ENCODE results near the gene OR6S1.
A peak's percentile ranks its signal among the peaks of the same experiment; 100 is the strongest.
"Not testable (repeated sequence)": the region's sequence is repeated elsewhere in the genome, so short reads cannot be mapped to it uniquely, and the experiment has no call there.

OR6S1 gene

GRCh38 chr14:20667957-20668356, 26.5 kb upstream of the OR6S1 start:
- no peak for DNase-seq

GRCh38 chr14:20666400-20666961, 25.0 kb upstream of the OR6S1 start:
- not testable (repeated sequence) for DNase-seq

GRCh38 chr14:20662968-20663732, 21.7 kb upstream of the OR6S1 start:
- DNase-seq, result peak; percentile 64

DNA sequence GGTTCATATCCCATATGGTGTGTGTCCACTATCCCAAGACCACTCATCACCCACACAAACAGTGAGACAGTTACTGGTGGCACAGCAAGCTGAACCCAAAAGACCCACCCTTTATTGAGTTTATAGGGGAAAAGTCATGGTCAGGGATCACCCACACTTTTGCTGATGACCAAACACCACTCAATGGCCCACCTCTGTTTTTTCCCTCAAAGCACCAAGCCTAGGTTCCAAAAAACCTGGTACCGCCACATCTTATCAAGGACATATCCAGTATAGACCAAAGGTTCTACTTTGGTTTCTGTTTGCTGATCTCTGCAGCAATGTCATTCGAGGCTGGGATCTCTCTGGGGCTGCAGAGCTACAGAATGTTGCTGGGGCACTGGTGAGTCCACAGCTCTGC, 19.7 kb upstream of the OR6S1 start:
- no peak for DNase-seq

DNA sequence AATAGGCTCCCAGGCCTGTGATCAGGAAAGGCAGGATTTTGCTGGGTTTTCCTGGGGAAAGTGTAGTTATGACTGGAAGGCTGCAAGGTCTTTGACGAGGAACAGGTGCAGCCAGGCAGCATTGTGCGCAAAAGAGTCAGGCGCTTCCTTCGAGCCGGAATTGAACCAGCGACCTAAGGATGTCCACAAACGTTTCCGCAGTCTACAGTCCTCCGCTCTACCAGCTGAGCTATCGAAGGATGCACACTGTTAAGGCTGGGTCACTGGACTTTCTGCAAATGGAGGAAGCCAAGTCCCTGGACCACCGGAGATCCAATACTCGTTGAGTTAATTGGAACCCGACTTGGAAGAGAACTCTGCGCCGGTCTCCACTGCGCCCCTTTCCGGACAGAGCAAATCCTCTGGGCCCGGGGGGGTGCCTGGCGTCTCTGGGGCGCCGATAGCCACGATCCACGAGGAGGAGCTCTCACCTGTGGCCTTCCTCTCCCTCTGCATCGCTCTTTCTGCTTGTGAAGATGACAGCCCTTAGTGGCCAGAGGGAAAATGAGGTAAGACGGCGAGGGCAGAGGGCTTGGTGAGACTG, 18.4 kb upstream of the OR6S1 start:
- no peak for DNase-seq

- DNase-seq, result no peak
Observed at GRCh38 chr14:20659336-20659735, 17.8 kb upstream of the OR6S1 start.

DNA sequence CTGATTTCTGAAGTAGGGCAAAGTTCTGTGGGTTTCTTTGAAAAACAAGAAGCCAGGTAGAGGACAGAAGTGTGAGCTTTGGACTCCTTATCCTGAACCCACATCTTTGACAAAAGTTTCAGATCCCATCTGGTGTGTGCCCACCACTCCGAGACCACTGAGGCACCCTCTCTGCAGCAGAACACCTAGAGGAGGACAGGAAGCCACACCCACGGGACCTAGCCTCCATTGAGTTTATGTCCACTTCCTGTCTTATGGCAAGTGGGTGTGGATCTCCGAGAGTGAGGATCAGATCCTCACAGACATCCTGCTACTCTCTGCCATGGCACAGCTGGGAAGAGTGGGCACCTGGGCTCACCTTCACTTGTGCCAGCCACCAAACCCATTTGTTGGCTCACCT, 16.8 kb upstream of the OR6S1 start:
- DNase-seq, result no peak

GRCh38 chr14:20657216-20658211, 16.0 kb upstream of the OR6S1 start:
- DNase-seq, result no peak

- no peak for DNase-seq
Observed at GRCh38 chr14:20656274-20656673, 14.8 kb upstream of the OR6S1 start.

- DNase-seq, result no peak
Observed at GRCh38 chr14:20655851-20656250, 14.4 kb upstream of the OR6S1 start.

DNA sequence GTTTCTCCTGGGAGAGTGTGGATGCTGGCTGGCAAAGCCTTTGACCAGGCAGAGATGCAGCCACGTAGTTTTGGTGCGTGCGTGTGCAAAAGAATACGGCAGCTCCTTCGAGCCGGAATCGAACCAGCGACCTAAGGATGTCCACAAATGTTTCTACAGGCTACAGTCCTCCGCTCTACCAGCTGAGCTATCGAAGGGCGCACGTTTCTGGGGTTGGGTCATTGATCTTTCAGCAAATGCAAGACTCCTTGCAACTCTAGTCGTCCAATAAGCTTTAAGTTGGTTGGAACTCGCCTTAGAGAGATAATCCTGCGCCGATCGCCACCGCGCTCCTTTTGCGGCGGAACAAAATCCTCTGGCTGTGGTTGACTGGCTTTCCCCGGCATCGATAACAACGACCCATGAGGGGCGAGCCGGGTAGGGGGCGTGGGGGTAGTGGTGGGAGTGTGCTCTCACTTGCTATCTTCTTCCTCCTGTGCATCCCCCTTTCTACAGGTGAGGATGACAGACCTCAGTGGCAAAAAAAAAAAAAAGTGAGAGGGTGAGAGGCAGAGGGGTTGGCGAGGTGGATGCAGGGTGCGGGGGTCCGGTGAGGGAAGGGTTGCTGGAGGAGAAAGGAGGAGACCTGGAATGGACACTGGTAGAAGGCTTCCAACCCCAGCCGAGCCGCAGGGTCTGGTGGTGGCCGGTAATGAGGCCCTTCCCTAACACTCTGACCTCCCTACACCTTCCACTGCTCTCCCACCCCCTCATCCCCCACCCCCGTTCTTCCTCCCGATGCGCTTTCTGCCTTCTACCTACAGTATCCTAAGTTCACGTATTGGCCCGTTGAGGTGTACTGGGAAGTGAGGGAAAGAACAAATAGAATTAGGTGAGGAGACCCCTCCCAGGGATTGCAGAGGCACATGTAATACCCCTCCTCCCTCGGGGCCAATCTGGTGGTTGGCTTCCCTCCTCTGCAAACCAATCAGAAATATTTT, 11.8 kb upstream of the OR6S1 start:
- no peak for DNase-seq

DNA sequence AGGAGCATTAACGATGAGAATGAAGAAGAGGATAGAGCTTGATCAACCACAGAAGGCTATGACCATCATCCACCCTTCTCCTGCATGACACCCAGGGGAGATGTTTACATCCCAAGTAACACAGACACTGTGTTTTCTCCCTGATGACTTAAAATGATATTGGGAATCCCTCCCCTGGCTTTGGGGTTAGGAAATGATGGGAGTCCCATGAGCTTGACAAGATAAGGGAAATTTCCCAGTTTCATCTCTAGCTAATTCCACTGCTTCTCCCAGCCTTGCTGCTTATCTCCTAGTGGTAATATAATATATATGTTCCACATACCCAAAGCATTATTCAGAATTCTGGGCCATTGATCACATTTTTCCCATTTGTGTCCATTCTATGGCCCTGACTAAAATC, 4.0 kb upstream of the OR6S1 start:
- no peak for DNase-seq

- no peak for DNase-seq
Observed at GRCh38 chr14:20644520-20644919, 3.0 kb upstream of the OR6S1 start.

GRCh38 chr14:20642755-20643154, 1.3 kb upstream of the OR6S1 start:
- DNase-seq, result not testable (repeated sequence)

DNA sequence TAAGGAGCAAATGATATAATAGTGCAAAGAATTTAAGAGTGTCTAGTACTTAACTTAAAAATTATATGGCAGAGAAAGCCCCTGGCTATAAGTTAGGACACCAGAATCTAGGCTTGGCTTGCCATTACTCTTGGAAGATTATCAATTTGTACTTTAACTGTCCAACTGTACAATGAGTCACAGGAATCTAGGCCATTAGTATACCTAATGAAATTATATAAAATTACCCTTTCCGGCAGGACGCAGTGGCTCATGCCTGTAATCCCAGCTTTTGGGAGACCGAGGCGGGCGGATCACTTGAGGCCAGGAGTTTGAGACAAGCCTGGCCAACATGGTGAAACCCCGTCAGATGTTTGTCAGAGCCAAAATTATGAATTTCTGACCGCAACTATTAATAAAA, 691 bp upstream of the OR6S1 start:
- DNase-seq, result no peak

DNA sequence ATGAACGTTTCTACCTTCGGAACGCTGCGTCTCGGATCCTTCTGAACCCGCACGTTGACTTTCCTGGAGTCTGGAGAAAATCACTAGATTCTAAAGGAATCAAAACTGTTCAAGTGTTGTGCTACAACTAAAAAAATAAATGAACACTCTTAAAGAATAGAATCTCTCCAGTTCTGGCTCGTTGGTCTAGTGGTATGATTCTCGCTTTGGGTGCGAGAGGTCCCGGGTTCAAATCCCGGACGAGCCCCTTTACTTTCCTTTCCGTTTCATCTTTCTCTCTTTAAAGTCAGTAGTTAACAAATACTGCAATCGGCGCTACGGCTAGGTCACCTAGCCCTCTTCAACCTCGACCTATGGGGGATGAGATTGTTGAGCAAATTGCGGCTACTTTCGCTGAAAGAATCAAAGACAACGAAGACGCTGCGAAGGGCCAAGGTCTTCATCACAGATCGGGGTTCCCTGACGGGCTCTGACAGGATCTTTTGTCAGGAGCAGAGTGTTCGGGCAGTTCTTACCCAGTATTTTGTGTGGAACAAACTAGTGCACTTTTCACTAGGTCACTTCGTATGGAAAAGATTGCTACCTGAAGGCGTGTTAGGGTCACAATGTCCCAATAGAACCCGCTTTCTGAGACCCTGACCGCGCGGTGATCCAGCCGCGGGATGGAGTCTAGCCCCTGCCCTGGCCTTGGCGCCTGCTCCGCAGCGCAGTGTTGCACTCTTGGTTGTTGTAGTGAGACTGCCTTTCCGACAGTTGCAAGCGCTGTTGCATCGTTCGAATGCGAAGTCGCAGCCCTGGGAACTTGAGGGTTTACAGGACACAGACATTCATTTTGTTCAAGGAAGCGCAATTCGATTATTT, 8.4 kb downstream of the OR6S1 start:
- peak; percentile 51 for DNase-seq

DNA sequence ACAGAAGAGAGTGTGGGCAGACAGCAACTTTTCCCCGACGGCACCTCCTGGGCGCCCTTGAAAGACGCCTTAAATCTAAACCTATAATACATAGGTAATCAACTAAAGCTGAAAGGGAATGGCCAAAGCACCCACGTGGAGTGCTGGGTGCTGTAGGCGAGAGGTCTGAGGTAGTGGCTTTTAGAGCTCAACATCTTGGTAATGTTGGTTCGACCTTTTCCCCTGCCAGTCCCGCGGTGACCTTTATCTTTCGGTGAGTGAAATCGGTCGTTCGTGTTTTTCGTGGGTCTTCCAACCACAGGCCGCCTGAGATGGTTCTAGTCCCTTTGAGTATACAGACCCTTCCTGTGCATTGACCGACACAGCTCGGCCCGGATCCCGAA, 9.1 kb downstream of the OR6S1 start:
- no peak for DNase-seq

- DNase-seq, result no peak
Observed at GRCh38 chr14:20631880-20632389, 9.6 kb downstream of the OR6S1 start.

DNA sequence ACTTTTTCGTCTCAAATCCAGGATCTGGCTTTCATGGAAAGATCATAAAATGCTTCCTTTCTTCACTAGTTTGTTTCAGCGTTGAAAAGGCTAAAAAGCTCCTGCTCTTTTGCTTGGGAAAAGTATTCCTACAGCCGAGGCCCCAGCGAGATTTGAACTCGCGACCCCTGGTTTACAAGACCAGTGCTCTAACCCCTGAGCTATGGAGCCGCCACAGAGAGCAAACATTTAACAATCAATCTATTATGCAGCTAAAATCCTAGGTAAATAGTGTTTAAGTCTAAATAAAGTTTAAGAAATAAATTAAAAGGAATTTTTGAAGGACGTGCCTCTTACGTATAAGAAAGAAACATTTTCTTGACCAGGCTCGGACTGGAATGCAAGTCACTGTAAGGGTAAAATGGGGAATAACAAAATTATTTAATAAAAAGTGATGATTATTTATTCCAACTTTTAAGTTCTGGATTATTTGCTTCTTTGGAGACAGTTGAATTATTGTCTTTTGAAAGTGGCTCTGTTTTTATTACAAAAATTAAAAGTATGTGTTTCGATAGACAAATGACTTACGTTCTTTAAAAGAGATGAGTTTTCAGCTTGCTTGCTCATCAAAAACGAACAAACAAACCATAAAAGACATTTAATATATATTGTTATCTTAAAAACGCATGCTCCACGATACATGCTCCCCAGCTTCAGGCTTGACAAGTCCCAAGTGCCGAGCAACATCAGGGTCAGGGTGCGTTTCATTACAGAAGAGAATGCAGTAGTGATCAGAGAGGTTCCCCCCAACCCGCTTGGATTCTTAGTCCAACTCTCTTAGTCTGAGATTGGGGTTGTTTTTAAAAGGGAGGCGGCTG, 10.2 kb downstream of the OR6S1 start:
- peak; percentile 49 for DNase-seq
